Activated T-helper 1 cell treated with anti-CD3 and anti-CD28 coated beads, Interleukin-12 subunit alpha, Interleukin-12 subunit beta, Interleukin-2, Interleukin-4 antibody, amounts not matched to agents 30 ng/mL and 10 ng/mL and 1 ng/mL, durations not matched to agents 14 hours and 24 hours and 36 hours (primary cell): ENCODE measurements around the gene CNOT2. TPM values are rescaled to one million over a fixed set of nuclear protein-coding genes. Genes with fewer than 3 reads are reported as not detected.

Source experiments
- DNase-seq: peaks from one replicate; pipeline ENCODE4 v3.0.0; 2021; ENCODE audit warnings: low spot score
- H3K27ac Mint-ChIP-seq: one replicate; pipeline ENCODE4 v1.8.0; 2021; ENCODE audit warnings: mild to moderate bottlenecking, mixed read lengths
- H3K27me3 Mint-ChIP-seq: one replicate; pipeline ENCODE4 v1.8.0; 2022; ENCODE audit warnings: mild to moderate bottlenecking, moderate library complexity, mixed read lengths; ENCODE audit not compliant: insufficient read depth
- H3K36me3 Mint-ChIP-seq: one replicate; pipeline ENCODE4 v1.8.0; 2021; ENCODE audit warnings: low read depth, mixed read lengths
- H3K4me1 Mint-ChIP-seq: one replicate; pipeline ENCODE4 v1.8.0; 2021; ENCODE audit warnings: low read depth, mixed read lengths
- H3K4me3 Mint-ChIP-seq: one replicate; pipeline ENCODE4 v1.8.0; 2021; ENCODE audit warnings: mild to moderate bottlenecking, moderate library complexity, mixed read lengths
- H3K9me3 Mint-ChIP-seq: one replicate; pipeline ENCODE4 v1.8.0; 2021; ENCODE audit warnings: mixed read lengths
- intact Hi-C: fragments of 100-400 bp; cut with micrococcal nuclease; formaldehyde crosslinking; loops from one replicate; pipeline ENCODE4 v1.15.1; 2024
- total RNA-seq: library from RNA; stranded (reverse); gene quantifications from 2 replicates; pipeline ENCODE4 v1.2.3, GENCODE V29; 2022

Gene CNOT2
- total RNA-seq = 69.0 and 73.2 TPM in 2 replicates

GRCh38 chr12:70242695-70243509 is at the start of gene CNOT2:
Gene CNOT2 (plus strand): TSS chr12:70243433. CDS start chr12:70278227, 34,794 bp downstream.
- H3K4me1 Mint-ChIP-seq = peaks cover 61% of the 10 kb centered on the region
- peak within 1 kb of the TSS; percentile 99 for H3K27ac Mint-ChIP-seq
- H3K36me3 Mint-ChIP-seq = peaks cover 37% of the 10 kb centered on the region
- H3K9me3 Mint-ChIP-seq = no peaks in the 10 kb centered on the region
- H3K27me3 Mint-ChIP-seq = no peaks in the 10 kb centered on the region
- intact Hi-C loops = loop anchor here (1.0 to 5.0 kb wide), 9 partner anchors 44 to 1594 kb away; partner anchors contain the start of genes CCT2, RAB21, RAB3IP and TBC1D15
- peak; percentile 85 for DNase-seq
- peak within 1 kb of the TSS; percentile 99 for H3K4me3 Mint-ChIP-seq

- DNase-seq = no peak
- H3K9me3 Mint-ChIP-seq = no peaks in the 10 kb centered on the region
- H3K27ac Mint-ChIP-seq = no peak overlapping the region
- no peaks in the 10 kb centered on the region for H3K27me3 Mint-ChIP-seq
- intact Hi-C loops = no loop called here
- H3K36me3 Mint-ChIP-seq = no peaks in the 10 kb centered on the region
- no peak overlapping the region for H3K4me3 Mint-ChIP-seq
- H3K4me1 Mint-ChIP-seq = no peaks in the 10 kb centered on the region
These were observed 49.2 kb upstream of the CNOT2 start for GRCh38 chr12:70194076-70194475.

- intact Hi-C loops = no loop called here
- H3K36me3 Mint-ChIP-seq = no peaks in the 10 kb centered on the region
- no peak overlapping the region for H3K27ac Mint-ChIP-seq
- H3K9me3 Mint-ChIP-seq = no peaks in the 10 kb centered on the region
- H3K4me1 Mint-ChIP-seq = no peaks in the 10 kb centered on the region
- H3K27me3 Mint-ChIP-seq = no peaks in the 10 kb centered on the region
- H3K4me3 Mint-ChIP-seq = no peak overlapping the region
- DNase-seq = no peak
These were observed 46.4 kb upstream of the CNOT2 start for GRCh38 chr12:70196811-70197281.

DNA sequence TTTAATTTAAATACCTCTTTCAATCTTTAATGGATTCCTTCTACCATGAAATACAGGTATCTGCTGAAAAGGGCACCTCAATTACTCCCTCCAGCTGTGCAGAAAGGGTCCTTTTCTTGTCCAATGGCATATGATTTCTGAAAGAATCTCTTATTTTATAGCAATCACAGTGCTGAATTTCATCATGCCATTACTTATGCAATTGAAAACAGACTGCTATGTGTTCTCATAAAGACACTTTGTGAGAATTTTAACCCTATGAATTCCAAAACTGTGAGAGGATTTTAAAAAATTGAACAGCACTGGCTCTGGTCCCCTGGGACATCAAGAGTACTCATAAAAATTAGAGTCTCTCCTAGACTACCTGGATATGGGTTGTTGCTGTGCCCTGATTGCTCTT is 45.9 kb upstream of the CNOT2 start:
- Mint-ChIP-seq H3K36me3 (no peaks in the 10 kb centered on the region), H3K4me1 (no peaks in the 10 kb centered on the region), H3K27ac (no peak overlapping the region), H3K9me3 (no peaks in the 10 kb centered on the region), H3K4me3 (no peak overlapping the region), H3K27me3 (no peaks in the 10 kb centered on the region)
- DNase-seq = no peak
- intact Hi-C loops = no loop called here

GRCh38 chr12:70213707-70214106 is 29.5 kb upstream of the CNOT2 start:
- H3K27ac Mint-ChIP-seq = no peak overlapping the region
- H3K27me3 Mint-ChIP-seq = peaks cover 3% of the 10 kb centered on the region
- intact Hi-C loops = no loop called here
- no peaks in the 10 kb centered on the region for H3K4me1 Mint-ChIP-seq
- DNase-seq = no peak
- H3K36me3 Mint-ChIP-seq = peaks cover 4% of the 10 kb centered on the region
- H3K4me3 Mint-ChIP-seq = no peak overlapping the region
- H3K9me3 Mint-ChIP-seq = peaks cover 33% of the 10 kb centered on the region

GRCh38 chr12:70214972-70215617 is 28.1 kb upstream of the CNOT2 start:
- Mint-ChIP-seq H3K4me1 (no peaks in the 10 kb centered on the region), H3K9me3 (peaks cover 22% of the 10 kb centered on the region), H3K36me3 (peaks cover 4% of the 10 kb centered on the region), H3K4me3 (no peak overlapping the region), H3K27ac (no peak overlapping the region), H3K27me3 (peaks cover 3% of the 10 kb centered on the region)
- intact Hi-C loops = no loop called here
- DNase-seq = no peak

DNA sequence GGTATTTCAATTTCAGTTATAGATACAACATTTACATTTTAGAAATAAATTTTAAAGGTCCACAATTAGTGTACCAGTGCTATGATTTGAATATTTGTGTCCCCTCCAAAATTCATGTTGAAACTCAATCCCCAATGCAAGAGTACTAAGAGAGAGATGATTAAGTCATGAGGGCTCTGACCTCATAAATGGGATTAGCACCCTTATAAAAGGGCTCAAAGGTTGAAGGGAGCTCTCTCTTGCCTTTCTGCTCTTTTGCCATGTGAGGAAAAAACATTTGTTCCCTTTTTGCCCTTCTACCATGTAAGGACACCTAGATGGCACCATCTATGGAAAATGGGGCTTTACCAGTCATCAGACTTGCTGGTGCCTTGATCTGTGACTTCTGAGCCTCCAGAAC is 25.8 kb upstream of the CNOT2 start:
- intact Hi-C loops = no loop called here
- H3K36me3 Mint-ChIP-seq = peaks cover 4% of the 10 kb centered on the region
- peaks cover 15% of the 10 kb centered on the region for H3K9me3 Mint-ChIP-seq
- DNase-seq = no peak
- no peak overlapping the region for H3K27ac Mint-ChIP-seq
- H3K4me1 Mint-ChIP-seq = no peaks in the 10 kb centered on the region
- H3K4me3 Mint-ChIP-seq = no peak overlapping the region
- peaks cover 3% of the 10 kb centered on the region for H3K27me3 Mint-ChIP-seq

DNA sequence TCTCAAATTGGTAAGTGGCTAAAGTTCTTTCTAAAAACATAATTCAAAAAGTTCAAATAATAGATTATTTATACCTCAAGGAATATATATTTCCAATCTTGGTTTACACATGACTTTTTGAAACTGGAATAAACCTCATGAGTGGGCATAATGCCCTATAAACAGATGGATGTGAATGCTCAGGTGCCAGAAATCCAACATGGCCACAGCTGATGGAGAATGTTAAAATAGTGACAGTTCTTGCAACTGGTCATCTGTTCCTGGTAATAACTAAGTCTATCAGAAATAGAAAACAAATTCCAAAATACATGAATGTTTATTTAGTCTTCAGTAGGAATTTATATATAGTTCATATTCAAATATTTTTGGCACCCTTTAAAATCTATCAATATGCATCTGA is 21.6 kb upstream of the CNOT2 start:
- Mint-ChIP-seq H3K27me3 (no peaks in the 10 kb centered on the region), H3K9me3 (no peaks in the 10 kb centered on the region), H3K36me3 (no peaks in the 10 kb centered on the region), H3K27ac (no peak overlapping the region), H3K4me1 (no peaks in the 10 kb centered on the region), H3K4me3 (no peak overlapping the region)
- no peak for DNase-seq
- intact Hi-C loops = no loop called here

GRCh38 chr12:70227911-70228310 is 15.3 kb upstream of the CNOT2 start:
- DNase-seq = no peak
- intact Hi-C loops = no loop called here
- Mint-ChIP-seq H3K27me3 (peaks cover 2% of the 10 kb centered on the region), H3K4me3 (no peak overlapping the region), H3K9me3 (no peaks in the 10 kb centered on the region), H3K4me1 (no peaks in the 10 kb centered on the region), H3K36me3 (no peaks in the 10 kb centered on the region), H3K27ac (no peak overlapping the region)

DNA sequence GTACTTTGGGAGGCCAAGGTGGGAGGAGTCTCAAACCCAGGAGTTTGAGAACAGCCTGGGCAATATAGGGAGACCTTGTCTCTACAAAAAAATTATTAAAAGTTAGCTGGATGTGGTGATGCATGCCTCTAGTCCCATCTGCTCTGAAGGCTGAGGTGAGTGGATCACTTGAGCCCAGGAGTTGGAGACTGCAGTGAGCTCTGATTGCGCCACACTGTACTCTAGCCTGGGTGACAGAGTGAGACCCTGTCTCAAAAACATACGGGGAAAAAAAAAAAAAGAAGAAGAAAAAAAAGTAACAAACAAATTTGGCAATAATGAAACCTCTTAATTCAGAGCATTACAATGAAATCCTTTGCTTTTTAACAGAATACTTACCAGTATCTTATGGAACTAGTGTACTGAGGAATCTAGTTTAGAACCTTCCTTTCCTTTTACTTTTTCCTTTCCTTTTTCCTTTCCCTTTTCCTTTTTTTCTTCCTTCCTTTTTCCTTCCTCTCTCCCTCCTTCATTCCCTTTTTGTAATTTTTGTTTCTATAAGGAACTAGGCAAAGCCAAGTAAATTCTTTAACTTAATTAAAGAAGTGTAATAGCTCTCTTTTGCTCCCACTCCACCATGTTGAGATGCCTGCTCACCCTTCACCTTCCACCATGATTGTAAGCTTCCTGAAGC is 12.2 kb upstream of the CNOT2 start:
- Mint-ChIP-seq H3K27ac (no peak overlapping the region), H3K27me3 (peaks cover 2% of the 10 kb centered on the region), H3K4me1 (no peaks in the 10 kb centered on the region), H3K4me3 (no peak overlapping the region), H3K9me3 (no peaks in the 10 kb centered on the region), H3K36me3 (peaks cover 3% of the 10 kb centered on the region)
- DNase-seq = no peak
- intact Hi-C loops = no loop called here

DNA sequence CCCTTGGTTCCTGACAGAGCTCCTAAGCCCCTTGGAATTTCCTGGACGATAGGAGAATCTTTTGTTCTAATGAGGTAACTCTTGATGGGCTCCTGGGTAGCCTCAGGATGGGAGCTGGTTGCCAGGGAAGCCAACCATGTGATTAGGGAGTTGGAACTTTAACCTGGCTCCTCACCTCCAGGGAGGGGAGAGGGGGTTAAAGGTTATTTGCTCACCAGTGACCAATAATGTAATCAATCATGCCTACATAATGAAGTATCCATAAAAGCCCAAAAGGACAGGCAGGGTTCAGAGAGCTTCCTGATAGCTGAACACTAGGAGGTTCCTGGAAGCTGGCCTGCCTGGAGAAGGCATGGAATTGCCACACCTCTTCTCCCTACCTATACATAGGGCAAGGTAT is 6.2 kb upstream of the CNOT2 start:
- intact Hi-C loops = no loop called here
- Mint-ChIP-seq H3K27ac (no peak overlapping the region), H3K27me3 (no peaks in the 10 kb centered on the region), H3K4me1 (peaks cover 22% of the 10 kb centered on the region), H3K9me3 (peaks cover 4% of the 10 kb centered on the region), H3K36me3 (peaks cover 32% of the 10 kb centered on the region), H3K4me3 (no peak overlapping the region)
- DNase-seq = no peak

DNA sequence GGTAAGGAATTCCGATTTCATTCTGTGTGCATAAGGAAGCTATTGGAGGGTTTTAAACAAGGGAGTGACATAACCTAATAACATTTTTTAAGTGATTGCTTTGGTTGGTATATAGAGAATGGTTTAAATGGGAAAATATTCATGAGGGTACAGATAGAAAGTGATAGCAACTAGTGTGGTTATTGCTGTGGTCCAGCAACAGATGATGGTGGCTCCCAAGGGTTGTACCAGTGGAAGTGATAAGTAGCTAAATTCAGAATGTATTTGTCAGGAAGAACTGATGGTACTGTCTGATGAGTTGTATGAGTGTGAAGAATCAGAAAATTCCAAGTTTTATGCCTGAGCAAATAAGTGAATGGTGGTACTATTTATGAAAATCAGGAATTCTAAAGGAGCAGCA is 2.6 kb upstream of the CNOT2 start:
- Mint-ChIP-seq H3K9me3 (peaks cover 4% of the 10 kb centered on the region), H3K27me3 (no peaks in the 10 kb centered on the region), H3K27ac (peak overlapping the region; percentile 46), H3K36me3 (peaks cover 41% of the 10 kb centered on the region), H3K4me3 (peak overlapping the region; percentile 27), H3K4me1 (peaks cover 41% of the 10 kb centered on the region)
- intact Hi-C loops = loop anchor here (5.0 kb wide), 3 partner anchors 47 to 1597 kb away; partner anchors contain the start of gene TBC1D15
- no peak for DNase-seq

- no peak for DNase-seq
- intact Hi-C loops = loop anchor here (2.0 to 5.0 kb wide), 8 partner anchors 45 to 1595 kb away; partner anchors contain the start of genes CCT2, RAB21, RAB3IP and TBC1D15
- H3K27ac Mint-ChIP-seq = peak overlapping the region; percentile 98
- H3K9me3 Mint-ChIP-seq = no peaks in the 10 kb centered on the region
- peak overlapping the region; percentile 98 for H3K4me3 Mint-ChIP-seq
- H3K36me3 Mint-ChIP-seq = peaks cover 41% of the 10 kb centered on the region
- no peaks in the 10 kb centered on the region for H3K27me3 Mint-ChIP-seq
- peaks cover 53% of the 10 kb centered on the region for H3K4me1 Mint-ChIP-seq
These were observed 1.4 kb upstream of the CNOT2 start for GRCh38 chr12:70241845-70242244.
